NCI-H1930 (cell line): ENCODE measurements around the gene MKNK1.

ENCODE experiments used
- DNase-seq, 2 experiments: peaks; one replicate each; lab custom pipeline; 2025; lab: John Stamatoyannopoulos, UW

MKNK1 gene

DNA sequence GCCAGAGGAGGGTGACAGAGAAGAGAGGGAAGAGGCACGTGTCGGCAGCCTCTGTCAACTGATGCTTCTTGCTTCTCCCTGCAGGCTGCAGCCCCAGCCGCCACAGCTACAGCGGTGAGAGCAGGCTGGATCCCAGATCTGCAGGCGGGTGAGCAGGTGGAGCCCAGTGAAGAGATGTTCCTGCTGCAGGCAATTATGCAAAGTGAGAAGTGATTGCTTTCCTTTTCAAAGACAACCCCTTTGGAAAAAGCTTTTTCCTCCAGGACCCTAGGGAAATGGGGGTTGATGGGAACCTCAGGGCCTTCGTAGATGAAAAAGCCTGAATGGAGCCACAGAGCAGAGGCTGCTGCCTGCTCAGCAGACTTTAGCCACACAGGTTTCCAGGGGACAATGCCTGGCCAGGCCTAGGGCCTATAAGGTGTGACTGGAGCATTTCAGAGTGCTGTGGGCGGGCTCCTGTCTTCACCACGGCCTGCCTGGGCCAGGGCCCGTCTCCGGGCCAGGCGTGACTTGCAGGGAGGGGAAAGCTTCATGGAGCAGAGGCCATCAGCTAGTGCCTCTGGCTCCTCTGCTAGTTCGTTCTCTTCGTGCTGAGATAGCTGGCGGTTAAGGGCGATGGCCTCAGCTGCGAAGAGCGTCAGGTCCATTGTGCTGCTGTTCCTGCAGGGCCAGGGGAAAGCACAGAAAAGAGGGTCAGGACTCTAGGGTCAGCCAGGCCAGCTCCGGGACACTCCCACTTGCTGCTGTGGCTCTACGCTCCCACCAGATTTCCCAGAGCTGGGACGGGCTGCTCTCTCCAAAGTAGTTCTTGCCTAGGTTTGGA is 45.7 kb downstream of the MKNK1 start:
- no peak for DNase-seq

- no peak for DNase-seq
These were observed 46.7 kb downstream of the MKNK1 start for GRCh38 chr1:46557403-46557802.

GRCh38 chr1:46556822-46557221 is 47.2 kb downstream of the MKNK1 start:
- DNase-seq: no peak

- no peak for DNase-seq
These were observed 48.0 kb downstream of the MKNK1 start for GRCh38 chr1:46555826-46556619.

GRCh38 chr1:46554597-46555381 is 49.3 kb downstream of the MKNK1 start:
- DNase-seq: no peak

DNA sequence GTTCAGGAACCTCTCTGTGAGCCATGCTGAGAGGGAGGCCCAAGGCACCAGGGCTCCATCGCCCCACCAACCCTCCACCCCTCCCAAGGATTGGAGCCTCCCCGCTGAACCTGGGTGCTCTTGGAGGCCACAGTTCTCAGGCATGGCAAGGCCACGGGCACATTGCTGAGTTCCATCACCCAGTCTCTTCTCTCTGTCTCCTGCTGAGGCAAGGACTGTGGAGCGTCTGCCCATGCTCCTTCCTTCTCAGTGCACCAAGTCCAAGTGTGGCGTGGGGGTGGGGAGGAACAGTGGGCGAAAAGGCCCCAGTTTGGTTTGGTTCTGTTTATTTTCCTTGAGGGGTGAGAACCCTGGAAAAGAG is 49.9 kb downstream of the MKNK1 start:
- DNase-seq: no peak

- no peak for DNase-seq
These were observed 50.6 kb downstream of the MKNK1 start for GRCh38 chr1:46553506-46553905.

DNA sequence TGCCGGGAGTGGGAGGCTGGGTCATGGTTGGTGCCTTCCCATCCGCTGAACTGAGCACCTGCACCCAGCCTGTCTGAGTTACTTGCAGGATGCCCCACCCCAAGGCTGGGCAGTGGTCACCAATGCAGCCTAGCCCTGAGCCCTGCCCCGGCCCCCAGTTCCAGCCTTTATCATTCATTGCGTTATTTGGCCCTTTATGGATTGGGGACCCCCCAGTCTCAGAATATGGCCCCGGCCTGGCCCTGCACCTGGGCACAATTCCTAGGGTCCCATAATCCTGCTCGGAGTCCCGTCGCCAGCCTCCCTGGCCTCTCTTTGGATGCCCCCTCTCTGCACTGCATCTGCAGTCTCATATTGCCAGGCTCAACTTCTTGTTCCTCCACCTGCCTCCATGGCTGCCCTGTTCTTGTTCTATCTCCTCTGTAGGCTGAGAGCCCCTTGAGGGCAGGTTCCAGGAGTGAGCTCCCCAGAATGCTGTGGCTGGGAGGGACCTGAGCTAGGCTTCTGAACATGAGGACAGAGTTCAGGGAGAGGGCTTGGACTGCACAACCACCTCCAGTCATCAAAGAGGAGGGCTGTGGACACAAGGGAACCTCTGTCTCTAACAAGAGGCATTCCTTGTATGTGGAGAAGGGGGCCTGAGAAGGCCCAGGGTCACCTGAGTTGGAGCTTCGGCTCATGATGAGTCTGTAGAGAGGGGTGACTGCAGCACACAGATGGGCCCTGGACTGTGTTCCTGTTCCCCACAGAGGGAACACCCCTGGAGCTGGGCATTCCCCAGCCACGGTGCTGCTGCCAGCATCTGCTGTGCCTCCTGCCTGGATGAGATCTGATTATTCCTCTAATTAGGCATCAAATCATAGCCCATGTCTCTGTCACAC is 51.5 kb downstream of the MKNK1 start:
- DNase-seq: no peak

DNA sequence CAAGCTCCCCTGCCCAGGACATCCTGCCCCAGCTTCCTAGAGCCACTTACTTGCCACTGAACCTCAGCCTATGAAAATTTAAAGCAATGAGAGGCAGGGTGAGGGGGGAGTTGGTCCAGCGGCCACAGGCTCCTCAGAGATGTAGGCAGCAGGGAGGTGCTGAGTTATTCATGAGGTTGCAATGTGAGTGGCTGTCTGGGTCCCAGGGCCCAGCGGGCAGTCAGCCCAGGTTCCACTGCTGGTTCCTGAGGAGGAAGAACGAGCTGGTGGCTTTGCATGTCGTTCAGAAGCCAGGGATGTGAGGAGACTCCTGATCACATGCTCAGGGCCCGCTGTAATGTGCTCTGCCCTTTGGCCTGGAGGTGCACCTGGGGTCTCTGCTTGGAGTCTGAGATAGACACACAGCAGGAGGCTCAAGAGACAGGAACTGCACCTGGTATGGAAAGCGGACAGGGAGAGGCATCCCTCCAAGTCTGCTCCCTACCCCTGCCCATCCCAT is 52.4 kb downstream of the MKNK1 start, which contains the start of gene KNCN:
Gene KNCN (minus strand): TSS at position 51 of the 499 bp plus-strand sequence. CDS start 432 bp downstream, outside the sequence.
- DNase-seq: no peak

- no peak for DNase-seq
These were observed 53.3 kb downstream of the MKNK1 start for GRCh38 chr1:46550751-46551231.

GRCh38 chr1:46549697-46550681 is 54.1 kb downstream of the MKNK1 start:
- no peak for DNase-seq

DNA sequence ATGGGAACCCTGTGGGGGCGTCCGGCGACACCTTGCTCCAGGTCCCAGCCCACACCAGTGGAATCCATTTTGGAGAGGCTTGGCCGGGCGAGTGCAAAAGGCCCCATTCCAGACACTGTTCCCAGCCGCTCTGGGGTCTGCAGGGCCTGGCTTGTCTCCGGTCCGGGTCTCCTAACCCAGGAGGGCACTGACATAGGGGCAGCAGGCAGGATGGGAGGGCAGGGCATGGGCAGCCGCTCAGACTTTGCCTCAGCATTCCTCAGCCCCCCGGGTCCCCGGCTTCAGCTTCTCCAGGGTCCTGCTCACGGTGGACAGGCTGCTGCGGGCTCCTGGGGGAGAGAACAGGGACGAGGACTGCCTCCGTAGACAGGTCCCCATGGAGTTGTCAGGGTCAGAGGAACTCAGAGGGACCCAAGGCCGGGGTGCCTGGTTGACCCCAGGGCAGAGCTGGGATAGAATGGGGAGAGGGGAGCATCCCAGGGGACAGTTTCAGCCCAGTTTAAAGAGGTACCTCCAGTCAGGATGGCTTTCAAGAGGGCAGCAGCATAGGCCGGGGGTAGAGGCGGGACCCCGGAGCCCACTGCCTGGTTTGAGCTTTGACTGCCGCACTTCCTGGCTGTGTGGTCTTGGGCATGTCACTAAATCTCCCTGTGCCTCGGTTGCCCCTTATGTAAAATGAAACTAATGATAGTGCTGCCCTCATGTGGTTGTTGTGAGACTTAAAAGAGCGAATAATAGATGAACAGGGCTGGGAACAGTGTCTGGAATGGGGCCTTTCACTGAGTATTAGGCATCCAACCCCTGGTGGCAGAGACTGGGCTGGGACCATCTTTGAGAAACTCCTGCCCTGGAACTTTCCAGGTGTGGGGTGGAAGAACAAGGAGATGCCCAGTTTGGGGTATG is 56.3 kb downstream of the MKNK1 start:
- no peak for DNase-seq

DNA sequence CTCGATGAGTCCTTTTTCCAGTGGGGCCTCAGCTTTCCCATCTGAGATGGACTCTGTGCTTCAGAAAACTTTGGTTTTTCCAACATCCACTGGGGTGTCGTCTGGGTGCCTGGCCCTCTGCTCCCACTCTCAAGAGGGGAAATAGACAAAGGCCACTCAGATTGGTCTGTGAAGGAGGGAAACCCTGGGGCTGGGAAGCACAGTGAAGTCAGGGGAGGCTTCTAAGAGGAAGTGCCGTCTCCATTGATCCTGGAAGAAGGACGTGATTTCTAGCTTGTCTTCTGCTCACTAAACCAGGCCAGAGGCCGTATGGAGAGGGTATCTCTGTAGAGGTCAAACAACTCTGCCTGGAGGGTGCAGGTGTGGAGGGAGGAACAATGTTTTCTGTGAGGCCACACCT is 57.9 kb downstream of the MKNK1 start:
- no peak for DNase-seq

DNA sequence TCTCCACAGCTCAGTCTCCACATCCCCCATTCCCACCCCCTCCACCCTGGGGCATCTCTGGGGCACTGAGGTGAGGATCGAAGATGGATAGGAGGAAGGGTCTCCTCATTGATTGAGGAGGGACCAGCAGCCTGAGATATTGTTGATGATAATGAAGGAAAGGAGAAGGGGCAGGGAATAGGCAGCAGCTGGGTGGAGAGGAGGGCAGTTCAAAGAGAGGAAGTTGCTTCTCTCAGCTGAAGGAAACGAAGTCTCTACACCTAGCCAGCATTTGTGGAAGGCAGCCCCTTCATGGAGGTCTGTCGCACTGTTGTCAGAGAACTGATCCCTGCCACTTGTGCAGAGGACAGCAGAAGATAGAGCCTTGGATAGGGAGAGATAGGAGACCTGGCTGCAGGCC is 58.3 kb downstream of the MKNK1 start:
- DNase-seq: no peak

DNA sequence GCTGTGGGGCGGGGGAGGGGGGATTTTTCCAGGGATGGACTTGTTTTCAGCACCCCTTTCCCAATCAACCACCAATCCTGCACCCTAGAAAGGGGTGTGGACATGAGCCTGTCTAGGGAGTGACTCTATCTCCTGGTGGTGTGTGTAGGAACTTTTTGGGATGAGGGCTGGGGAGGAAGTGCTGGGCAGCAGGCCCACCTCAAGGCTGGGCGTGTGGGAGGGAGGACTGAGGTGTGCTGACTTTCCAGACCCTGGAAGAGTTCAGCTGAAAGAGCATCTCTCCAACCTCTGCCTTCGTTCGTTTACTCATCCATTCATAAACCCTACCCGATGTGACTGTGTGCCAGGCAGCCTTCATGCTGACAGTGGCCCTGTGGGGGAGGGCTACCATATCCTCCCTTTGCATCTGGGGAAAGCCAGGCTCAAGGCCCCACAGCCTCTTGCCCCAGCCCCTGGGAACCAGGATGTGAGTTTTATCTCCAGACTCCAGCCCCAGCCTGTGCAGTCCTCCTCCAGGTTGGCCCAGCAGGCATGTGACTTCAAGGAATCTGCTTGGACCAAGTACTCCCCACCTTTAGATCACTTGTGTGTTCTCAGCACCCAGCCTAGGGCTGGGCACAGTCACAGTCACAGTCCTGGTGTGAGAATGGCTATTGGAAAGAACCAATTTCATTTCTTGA is 59.4 kb downstream of the MKNK1 start:
- no peak for DNase-seq

GRCh38 chr1:46543761-46544560 is 60.1 kb downstream of the MKNK1 start:
- DNase-seq: no peak

GRCh38 chr1:46543382-46543760 is 60.7 kb downstream of the MKNK1 start:
- DNase-seq: no peak
